ENCODE results near the gene POLR3B.
"Not testable (repeated sequence)": the region's sequence is repeated elsewhere in the genome, so short reads cannot be mapped to it uniquely, and the experiment has no call there.

The POLR3B gene

DNA sequence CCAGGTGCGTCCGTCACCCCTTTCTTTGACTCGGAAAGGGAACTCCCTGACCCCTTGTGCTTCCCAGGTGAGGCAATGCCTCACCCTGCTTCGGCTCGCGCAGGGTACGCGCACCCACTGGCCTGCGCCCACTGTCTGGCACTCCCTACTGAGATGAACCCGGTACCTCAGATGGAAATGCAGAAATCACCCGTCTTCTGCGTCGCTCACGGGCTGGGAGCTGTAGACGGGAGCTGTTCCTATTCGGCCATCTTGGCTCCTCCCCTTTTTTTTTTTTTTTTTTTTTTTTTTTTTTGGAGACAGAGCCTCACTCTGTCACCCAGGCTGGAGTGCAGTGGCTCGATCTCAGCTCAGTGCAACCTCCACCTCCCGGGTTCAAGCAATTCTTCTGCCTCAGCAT, 120.1 kb downstream of the POLR3B start:
- DNase-seq: not testable (repeated sequence)

GRCh38 chr12:106480251-106480650, 122.7 kb downstream of the POLR3B start:
- no peak for DNase-seq

- no peak for DNase-seq
Measured at GRCh38 chr12:106481246-106481645, 123.7 kb downstream of the POLR3B start.

GRCh38 chr12:106487664-106488063, 130.1 kb downstream of the POLR3B start:
- DNase-seq: peak; percentile 16

- no peak for DNase-seq
Measured at GRCh38 chr12:106488884-106489283, 131.3 kb downstream of the POLR3B start.

GRCh38 chr12:106490264-106490663, 132.7 kb downstream of the POLR3B start:
- peak; percentile 64 for DNase-seq

- no peak for DNase-seq
Measured at GRCh38 chr12:106492857-106493256, 135.3 kb downstream of the POLR3B start.

- peak; percentile 43 for DNase-seq
Measured at GRCh38 chr12:106493531-106493930, 136.0 kb downstream of the POLR3B start.

DNA sequence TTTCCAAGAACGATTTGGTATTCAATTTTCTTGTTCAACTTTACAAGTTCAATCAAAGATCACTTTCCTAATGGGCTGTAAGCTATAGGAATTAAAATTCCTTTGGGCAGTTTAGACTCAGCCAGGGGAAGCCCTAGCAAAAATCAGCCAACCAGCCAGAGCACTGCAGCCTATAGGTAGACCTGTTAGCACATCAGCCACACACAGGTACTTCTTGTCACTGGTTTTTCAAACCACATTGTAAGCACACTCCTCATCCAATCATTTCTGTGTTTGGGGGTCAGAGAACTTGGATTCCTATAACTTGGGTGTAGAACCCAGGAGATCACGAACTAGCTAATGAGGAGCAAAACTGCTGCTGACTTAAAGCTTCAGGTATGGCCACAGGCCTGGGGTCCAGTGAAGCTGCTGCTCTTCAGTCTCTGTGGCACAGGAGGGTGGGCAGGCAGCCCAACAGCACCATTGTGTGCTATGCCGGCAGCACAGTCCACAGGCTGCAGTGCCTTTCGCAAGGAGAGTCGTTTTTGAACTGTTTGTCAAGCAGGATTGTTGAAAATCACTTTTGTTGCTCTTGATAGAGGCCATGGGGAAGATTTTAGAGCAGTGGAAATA, 137.9 kb downstream of the POLR3B start:
- no peak for DNase-seq

GRCh38 chr12:106498056-106498455, 140.5 kb downstream of the POLR3B start:
- no peak for DNase-seq

- DNase-seq: no peak
Measured at GRCh38 chr12:106499628-106500027, 142.1 kb downstream of the POLR3B start.

GRCh38 chr12:106506691-106507090, 149.1 kb downstream of the POLR3B start:
- no peak for DNase-seq

DNA sequence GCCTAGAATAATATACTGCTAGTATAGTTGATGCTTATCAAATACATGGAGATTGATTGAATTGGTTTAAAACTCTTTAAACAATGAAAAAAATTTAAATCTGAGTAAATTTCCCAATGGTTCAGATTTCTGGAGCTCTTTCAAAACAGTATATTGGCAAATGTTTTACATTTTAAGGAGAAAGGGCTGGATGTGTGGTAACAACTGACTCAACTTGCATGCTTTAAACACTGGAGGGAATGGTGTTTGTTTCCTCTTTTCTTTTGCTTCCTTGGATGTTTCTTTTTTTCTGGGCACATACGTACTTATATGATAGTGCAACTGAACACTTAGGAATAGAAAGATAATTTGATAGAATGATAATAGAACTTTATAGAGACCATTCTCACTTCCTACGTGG, 151.4 kb downstream of the POLR3B start:
- DNase-seq: no peak

DNA sequence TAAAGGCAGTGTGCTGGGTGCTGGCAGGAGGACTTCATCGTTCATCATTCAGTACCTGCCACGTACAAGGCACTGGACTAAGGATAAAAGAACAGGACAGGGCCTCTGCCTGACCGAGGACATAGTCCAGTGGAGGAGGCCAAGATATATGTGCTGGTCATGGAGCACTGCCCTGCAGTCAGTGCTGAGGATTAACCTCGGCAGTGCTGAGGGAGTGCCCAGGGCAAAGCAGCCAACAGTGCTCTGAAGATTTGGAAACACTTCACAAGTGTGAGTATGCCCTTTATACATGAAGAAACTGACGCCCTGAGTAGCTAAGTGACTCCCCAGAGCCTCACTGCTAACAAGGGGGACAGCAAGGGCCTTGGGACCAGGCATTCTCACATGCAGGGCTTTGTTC, 153.8 kb downstream of the POLR3B start:
- no peak for DNase-seq

GRCh38 chr12:106517314-106517713, 159.8 kb downstream of the POLR3B start:
- no peak for DNase-seq

DNA sequence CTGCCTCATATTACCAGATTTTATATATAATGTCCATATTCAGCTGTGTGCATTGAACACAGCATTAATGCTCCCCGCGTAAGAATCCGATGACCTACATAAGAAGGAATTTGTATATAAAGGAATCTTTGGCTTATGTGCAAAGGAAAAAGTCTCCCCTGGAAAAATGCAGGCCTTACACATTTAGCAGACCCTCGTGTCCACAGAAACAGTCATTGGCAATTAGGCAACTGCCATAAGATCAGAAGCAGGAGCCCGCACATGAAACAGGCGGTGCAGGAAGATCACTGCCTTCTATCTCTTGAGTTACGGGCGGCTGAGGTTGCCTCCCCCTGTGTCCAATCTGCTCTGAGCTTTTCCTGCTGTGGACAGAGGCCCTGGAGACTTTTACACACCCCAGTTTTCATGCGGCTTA, 162.1 kb downstream of the POLR3B start:
- no peak for DNase-seq

GRCh38 chr12:106521901-106522300, 164.4 kb downstream of the POLR3B start:
- no peak for DNase-seq

DNA sequence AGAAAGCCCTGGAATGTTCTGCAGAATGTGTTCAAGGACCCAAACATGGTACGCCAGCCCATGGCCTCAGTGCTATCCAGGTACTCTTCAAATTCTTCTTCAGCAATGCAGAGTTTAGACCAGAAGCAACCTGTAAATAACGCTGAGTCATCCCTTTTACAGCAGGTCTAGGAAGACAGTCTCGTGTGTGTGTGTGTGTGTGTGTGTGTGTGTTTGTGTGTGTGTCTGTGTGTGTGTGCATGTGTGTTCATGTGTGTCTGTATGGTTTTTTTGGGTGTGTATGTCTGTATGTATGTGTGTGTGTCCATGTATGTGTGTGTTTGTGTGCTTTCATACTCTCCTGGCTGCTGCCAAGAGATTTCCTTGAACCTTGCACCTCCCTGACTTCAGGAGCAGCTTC, 165.2 kb downstream of the POLR3B start:
- DNase-seq: peak; percentile 11

GRCh38 chr12:106527356-106527755, 169.8 kb downstream of the POLR3B start:
- DNase-seq: no peak

GRCh38 chr12:106541201-106541600, 183.7 kb downstream of the POLR3B start:
- no peak for DNase-seq

GRCh38 chr12:106551410-106551809, 193.9 kb downstream of the POLR3B start:
- DNase-seq: peak; percentile 85

DNA sequence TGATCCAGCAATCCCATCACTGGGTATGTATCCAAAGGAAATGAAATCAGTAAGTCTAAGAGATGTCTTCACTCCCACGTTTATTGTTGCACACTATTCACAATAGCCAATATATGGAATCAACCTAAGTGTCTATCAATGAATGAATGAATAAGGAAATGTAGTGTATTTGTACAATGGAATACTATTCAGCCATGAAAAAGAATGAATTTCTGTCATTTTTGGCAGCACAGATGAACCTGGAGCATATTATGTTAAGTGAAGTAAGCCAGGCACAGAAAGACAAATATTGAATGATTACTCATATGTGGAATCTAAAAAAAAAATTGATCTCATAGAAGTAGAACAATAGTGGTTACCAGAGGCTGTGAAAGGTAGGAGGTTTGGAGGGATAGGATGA, 194.7 kb downstream of the POLR3B start:
- no peak for DNase-seq
